HG02840 (cell line): ENCODE data around the gene SKAP2.

Source experiments
- ATAC-seq: cut with Tn5 transposase; IDR thresholded peaks from one replicate; pipeline ENCODE4 v1.9.1; 2021; ENCODE audit warnings: mild to moderate bottlenecking, moderate library complexity, moderate number of reproducible peaks; ENCODE audit not compliant: unreplicated experiment, low FRiP score

SKAP2 gene

DNA sequence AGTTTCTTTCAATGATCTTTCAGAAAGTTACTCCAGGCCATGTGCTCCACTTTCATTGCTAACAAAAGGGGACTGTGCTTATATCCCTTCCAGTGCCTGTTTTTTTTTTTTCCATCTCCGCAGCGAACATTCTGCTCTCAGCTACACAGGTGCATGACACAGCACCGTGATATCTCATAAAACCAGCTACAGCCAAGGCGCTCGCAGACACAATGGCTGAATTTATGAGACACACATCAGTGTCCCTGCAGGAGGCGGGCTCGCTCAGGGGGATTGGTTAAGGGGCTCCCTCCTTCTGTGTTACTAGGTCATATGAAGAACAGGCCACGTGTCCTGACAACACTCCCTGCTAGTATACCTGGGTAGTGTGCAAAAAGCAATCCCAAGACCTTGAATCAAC is 245.5 kb downstream of the SKAP2 start:
- ATAC-seq, result no peak

DNA sequence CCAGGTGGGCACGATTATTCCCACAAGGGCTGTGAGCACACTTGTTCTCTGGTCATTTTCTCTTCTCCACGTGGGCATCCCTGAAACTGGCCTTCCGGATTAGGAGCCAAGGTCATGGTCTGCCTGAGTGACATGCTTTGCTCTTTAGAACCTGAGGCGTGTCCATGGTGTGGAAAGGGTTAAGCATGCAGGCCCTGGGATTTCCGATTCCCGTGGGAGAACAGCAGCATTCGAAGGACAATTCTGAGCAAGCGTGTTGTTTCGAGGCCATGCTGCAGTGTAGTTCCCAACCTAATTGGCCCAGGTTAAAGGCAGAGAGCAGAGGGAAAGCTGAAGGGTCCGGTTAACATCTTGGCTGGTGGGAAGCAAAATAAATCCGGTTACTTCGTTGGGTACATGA is 245.9 kb downstream of the SKAP2 start:
- ATAC-seq, result no peak
